Endothelial cell of umbilical vein (primary cell): ENCODE results near the gene SH3D19. TPM values are rescaled to one million over a fixed set of nuclear protein-coding genes. Genes with fewer than 3 reads are reported as not detected.

Source experiments
- BruUV-seq: library from RNA; stranded (reverse); fragments of 400-500 nt; replicated peaks from 2 replicates; lab custom pipeline; 2021; lab: Mats Ljungman, UMichigan
- CTCF ChIA-PET: fragments of 300-600, 350-600 bp; sonication (Branson Sonifier 250); formaldehyde crosslinking; loops from one replicate; lab custom pipeline; 2021; ENCODE audit warnings: antibody characterized with exemption, inconsistent platforms; lab: Charles Lee
- POLR2A ChIA-PET: fragments of 300-600, 350-600 bp; sonication (Branson Sonifier 250); formaldehyde crosslinking; loops from one replicate; lab custom pipeline; 2021; ENCODE audit warnings: antibody characterized with exemption, inconsistent platforms; lab: Charles Lee
- DNase-seq: peaks from one replicate; pipeline ENCODE4 v3.0.0-alpha.2; 2011; ENCODE audit warnings: low read depth, low spot score
- FAIRE-seq: peaks from 2 replicates; lab custom pipeline; 2011; peaks lifted over from hg19 to GRCh38; lab: Jason Lieb, UNC
- H2AFZ ChIP-seq: 2 replicates; pipeline ENCODE4 v1.6.0; 2012; ENCODE audit warnings: low read depth, low read length, control low read depth, inconsistent platforms
- H3K27ac ChIP-seq: 2 replicates; pipeline ENCODE4 v1.5.1; 2011; ENCODE audit warnings: low read depth, mild to moderate bottlenecking, control low read depth, low read length, moderate library complexity; ENCODE audit not compliant: insufficient read depth
- H3K27me3 ChIP-seq, 2 experiments: 2 replicates each; pipeline versions ENCODE4 v1.6.0 to v1.6.1; 2011; ENCODE audit warnings: low read length in 2 of 2, mixed read lengths in 1 of 2; ENCODE audit not compliant: control insufficient read depth in 2 of 2, insufficient read depth in 2 of 2
- H3K36me3 ChIP-seq, 2 experiments: 2 replicates in 1 of 2; 3 replicates in 1 of 2; pipeline ENCODE4 v1.5.1; 2011; ENCODE audit warnings: low read length in 2 of 2, mild to moderate bottlenecking in 1 of 2, moderate library complexity in 1 of 2; ENCODE audit not compliant: control insufficient read depth in 2 of 2, insufficient read depth in 2 of 2; ENCODE audit errors: extremely low read depth in 1 of 2
- H3K4me1 ChIP-seq: 3 replicates; pipeline ENCODE4 v1.5.1; 2011; ENCODE audit warnings: mild to moderate bottlenecking, low read length; ENCODE audit not compliant: control insufficient read depth, insufficient read depth; ENCODE audit errors: extremely low read depth
- H3K4me2 ChIP-seq: 2 replicates; pipeline ENCODE4 v1.6.1; 2011; ENCODE audit warnings: low read length, control low read depth, mixed read lengths; ENCODE audit not compliant: insufficient read depth
- H3K4me3 ChIP-seq, 3 experiments: fragments of 200-600 bp in 1 of 3; sonication (generic), shearing (Covaris generic) in 1 of 3; replicated peaks in 1 of 3; 2 replicates each; pipeline ENCODE4 v1.5.1; 2011 to 2016; ENCODE audit warnings: control low read depth in 3 of 3, low read length in 3 of 3, mild to moderate bottlenecking in 2 of 3, inconsistent platforms in 1 of 3, low read depth in 1 of 3, moderate library complexity in 1 of 3; ENCODE audit not compliant: insufficient read depth in 1 of 3
- H3K79me2 ChIP-seq: 2 replicates; pipeline ENCODE4 v1.6.0; 2012; ENCODE audit warnings: low read length, inconsistent platforms; ENCODE audit not compliant: control insufficient read depth, insufficient read depth
- H3K9ac ChIP-seq: replicated peaks from 2 replicates; pipeline ENCODE3; 2011; ENCODE audit warnings: low read length, control low read depth; ENCODE audit not compliant: insufficient read depth; ENCODE audit errors: extremely low read depth
- H3K9me1 ChIP-seq: replicated peaks from 3 replicates; pipeline ENCODE4 v1.6.0; 2011; ENCODE audit warnings: mild to moderate bottlenecking, low read length; ENCODE audit not compliant: control insufficient read depth, insufficient read depth; ENCODE audit errors: extremely low read depth
- H3K9me3 ChIP-seq: replicated peaks from 2 replicates; pipeline ENCODE4 v1.5.1; 2012; ENCODE audit warnings: low read length, inconsistent platforms; ENCODE audit not compliant: control insufficient read depth, insufficient read depth
- H4K20me1 ChIP-seq: replicated peaks from 2 replicates; pipeline ENCODE3; 2011; ENCODE audit warnings: mild to moderate bottlenecking, low read length; ENCODE audit not compliant: control insufficient read depth, insufficient read depth; ENCODE audit errors: extremely low read depth
- CTCF ChIP-seq, 2 donors: IDR thresholded peaks; 1 replicate in 1 of 2; 2 replicates in 1 of 2; pipeline ENCODE4 v1.5.1; 2011; ENCODE audit warnings: low read length in 2 of 2, mild to moderate bottlenecking in 2 of 2, moderate library complexity in 2 of 2, control low read depth in 1 of 2, inconsistent platforms in 1 of 2, low read depth in 1 of 2; ENCODE audit not compliant: insufficient read depth in 1 of 2; ENCODE audit errors: extremely low read depth in 1 of 2
- EZH2 ChIP-seq: IDR thresholded peaks from 2 replicates; pipeline ENCODE4 v1.6.1; 2012; ENCODE audit warnings: borderline replicate concordance, low read depth, mild to moderate bottlenecking, moderate library complexity, low read length, inconsistent platforms; ENCODE audit not compliant: severe bottlenecking
- FOS ChIP-seq: IDR thresholded peaks from 2 replicates; pipeline ENCODE4 v1.6.1; 2011; ENCODE audit warnings: mild to moderate bottlenecking, low read length, moderate library complexity, borderline replicate concordance; ENCODE audit not compliant: insufficient read depth
- GATA2 ChIP-seq: IDR thresholded peaks from 2 replicates; pipeline ENCODE4 v1.7.0; 2011; ENCODE audit warnings: low read depth, mild to moderate bottlenecking, moderate library complexity, mixed read lengths, low read length; ENCODE audit not compliant: insufficient read length, insufficient read depth
- JUN ChIP-seq: IDR thresholded peaks from 2 replicates; pipeline ENCODE4 v1.6.1; 2011; ENCODE audit warnings: borderline replicate concordance, low read depth; ENCODE audit not compliant: insufficient read length, insufficient read depth
- MAX ChIP-seq: IDR thresholded peaks from 2 replicates; pipeline ENCODE4 v1.6.1; 2011; ENCODE audit not compliant: insufficient read depth, insufficient read length
- MYC ChIP-seq: IDR thresholded peaks from one replicate; pipeline ENCODE4 v1.6.1; 2011; ENCODE audit warnings: mild to moderate bottlenecking, low read depth, low read length
- POLR2A ChIP-seq: IDR thresholded peaks from 2 replicates; pipeline ENCODE4 v1.6.1; 2012; ENCODE audit warnings: low read depth, mild to moderate bottlenecking, control low read depth, low read length
- POLR2AphosphoS5 ChIP-seq: IDR thresholded peaks from 2 replicates; pipeline ENCODE4 v1.6.1; 2012; ENCODE audit warnings: low read depth, mild to moderate bottlenecking, control low read depth, low read length, moderate library complexity; ENCODE audit not compliant: insufficient read depth
- dilution Hi-C: fragments of 300-500 bp; cut with MboI; formaldehyde crosslinking; loops from one replicate; pipeline ENCODE4 v1.15.0; 2019; ENCODE audit warnings: low sequenced_read_pairs; ENCODE audit not compliant: extremely low pct_ligation_motif_present
- intact Hi-C: fragments of 100-400 bp; cut with micrococcal nuclease; formaldehyde crosslinking; loops from one replicate; pipeline ENCODE4 v1.10.0; 2022
- polyA plus RNA-seq, 4 experiments: library from polyadenylated mRNA; depleted of rRNA in 3 of 4; stranded (reverse) in 3 of 4; unstranded in 1 of 4; fragments of >200 nt; gene quantifications; 2 replicates each; pipeline versions ENCODE4 v1.2.1 to v1.2.3, GENCODE V29; 2011 to 2012; ENCODE audit warnings: missing spikeins in 1 of 4
- total RNA-seq: library from RNA; stranded (reverse); gene quantifications from 2 replicates; pipeline ENCODE4 v1.2.3, GENCODE V29; 2021

Gene SH3D19
- total and polyA plus RNA-seq, 2 donors (not counting 3 experiments of a cell fraction or from before 2014, with no cell fraction given): 37.5 to 92.8 TPM

- Histone ChIP-seq H2AFZ (no peak overlapping the region), H3K4me3 (no peak overlapping the region), H3K27me3 (no peaks in the 10 kb centered on the region), H3K9ac (no peak overlapping the region), H3K9me1 (no peaks in the 10 kb centered on the region), H3K36me3 (peaks cover 15 to 30% of the 10 kb centered on the region in 2 experiments), H3K27ac (no peak overlapping the region), H3K4me2 (no peak overlapping the region), H4K20me1 (no peaks in the 10 kb centered on the region), H3K4me1 (no peaks in the 10 kb centered on the region), H3K9me3 (no peaks in the 10 kb centered on the region), H3K79me2 (no peaks in the 10 kb centered on the region)
- dilution Hi-C loops (no loop called here), intact Hi-C loops (no loop called here)
- POLR2A ChIA-PET: no interaction called here
- TF ChIP-seq MYC: no peak
- no peak for TF ChIP-seq GATA2
- no peak for TF ChIP-seq FOS
- no peak for TF ChIP-seq POLR2AphosphoS5
- TF ChIP-seq JUN: no peak
- no peak for TF ChIP-seq EZH2
- TF ChIP-seq MAX: no peak
- no peak for TF ChIP-seq CTCF (IDR thresholded peaks at IDR 0.05; ENCODE audit: extremely low read depth in 1 of 2, insufficient read depth in 1 of 2, low read depth in 1 of 2, low read length in 2 of 2)
- TF ChIP-seq POLR2A: no peak
- no peak for DNase-seq
- no TSS peak for BruUV-seq
- no peak for FAIRE-seq
- CTCF ChIA-PET: interaction anchor here (1.0 kb wide), 1 partner anchor 17 kb away, joined by 3 read pairs; no protein-coding TSS in a partner anchor
Observed at GRCh38 chr4:151144329-151145072, 180.9 kb downstream of the SH3D19 start.
